ENCODE results near the gene SMOC2. TPM values are rescaled to one million over a fixed set of nuclear protein-coding genes. Genes with fewer than 3 reads are reported as not detected.

The SMOC2 gene
- total and polyA plus RNA-seq, 2 donors from 2014 or later, result 6.5 to 13.1 TPM

DNA sequence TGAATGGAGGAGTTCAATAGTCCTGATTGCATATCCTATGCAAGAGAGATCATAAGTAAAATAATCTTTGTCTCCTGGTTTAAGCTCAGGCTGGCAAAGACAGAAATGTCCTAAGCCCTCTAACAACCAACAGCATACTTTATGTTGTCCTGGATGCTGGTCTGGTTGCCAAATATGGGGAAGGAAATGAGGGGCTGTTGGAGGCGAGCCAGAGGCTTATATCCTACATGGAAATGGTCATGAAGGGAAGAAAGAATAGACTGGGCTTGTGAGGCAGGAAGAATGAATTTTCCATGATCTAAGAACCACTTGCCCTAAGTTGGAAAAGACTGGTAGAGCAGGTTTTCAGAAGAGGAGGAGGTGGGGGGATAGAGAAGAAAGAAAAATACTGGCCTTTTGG lies 237.1 kb downstream of the SMOC2 start:
- intact Hi-C loops (cut with DNase I), result no loop called here
- H3K4me1 ChIP-seq (ENCODE audit: control insufficient read depth in 2 of 3, insufficient read depth in 2 of 3, low read depth in 1 of 3, low read length in 3 of 3), result no peaks in the 10 kb centered on the region

DNA sequence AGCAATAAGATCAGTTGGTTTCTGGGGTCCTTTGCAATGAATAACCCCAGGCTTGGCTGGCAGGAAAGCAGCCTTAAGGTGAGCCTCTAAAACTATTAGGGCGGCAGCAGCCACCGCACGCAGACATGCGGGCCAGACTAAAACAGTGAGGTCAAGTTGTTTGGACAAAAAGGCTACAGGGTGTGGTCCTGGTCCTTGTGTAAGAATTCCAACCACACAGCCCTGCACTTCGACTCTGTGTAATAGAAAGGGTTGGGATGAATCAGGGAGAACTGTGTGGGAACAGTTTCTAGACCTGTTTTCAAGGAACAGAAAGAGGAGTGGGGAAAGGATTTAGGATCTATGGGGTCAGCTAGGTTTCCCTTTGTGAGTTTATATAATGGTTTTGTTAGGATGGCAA lies 237.6 kb downstream of the SMOC2 start:
- no peak overlapping the region for H3K4me3 ChIP-seq (ENCODE audit: low read length in 3 of 3)
- intact Hi-C loops (cut with DNase I), result no loop called here
- no peaks in the 10 kb centered on the region for H3K27me3 ChIP-seq (ENCODE audit: control insufficient read depth, insufficient read depth, low read length)
- H3K9me3 ChIP-seq (ENCODE audit: control insufficient read depth in 2 of 3, insufficient read depth in 1 of 3, low read length in 3 of 3), result no peaks in the 10 kb centered on the region
- no peaks in the 10 kb centered on the region for H3K4me1 ChIP-seq (ENCODE audit: control insufficient read depth in 2 of 3, insufficient read depth in 2 of 3, low read depth in 1 of 3, low read length in 3 of 3)
- TF ChIP-seq, protein P1, sequence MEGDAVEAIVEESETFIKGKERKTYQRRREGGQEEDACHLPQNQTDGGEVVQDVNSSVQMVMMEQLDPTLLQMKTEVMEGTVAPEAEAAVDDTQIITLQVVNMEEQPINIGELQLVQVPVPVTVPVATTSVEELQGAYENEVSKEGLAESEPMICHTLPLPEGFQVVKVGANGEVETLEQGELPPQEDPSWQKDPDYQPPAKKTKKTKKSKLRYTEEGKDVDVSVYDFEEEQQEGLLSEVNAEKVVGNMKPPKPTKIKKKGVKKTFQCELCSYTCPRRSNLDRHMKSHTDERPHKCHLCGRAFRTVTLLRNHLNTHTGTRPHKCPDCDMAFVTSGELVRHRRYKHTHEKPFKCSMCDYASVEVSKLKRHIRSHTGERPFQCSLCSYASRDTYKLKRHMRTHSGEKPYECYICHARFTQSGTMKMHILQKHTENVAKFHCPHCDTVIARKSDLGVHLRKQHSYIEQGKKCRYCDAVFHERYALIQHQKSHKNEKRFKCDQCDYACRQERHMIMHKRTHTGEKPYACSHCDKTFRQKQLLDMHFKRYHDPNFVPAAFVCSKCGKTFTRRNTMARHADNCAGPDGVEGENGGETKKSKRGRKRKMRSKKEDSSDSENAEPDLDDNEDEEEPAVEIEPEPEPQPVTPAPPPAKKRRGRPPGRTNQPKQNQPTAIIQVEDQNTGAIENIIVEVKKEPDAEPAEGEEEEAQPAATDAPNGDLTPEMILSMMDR (IDR thresholded peaks at IDR 0.05; ENCODE audit: borderline replicate concordance, extremely low read depth, insufficient read depth), result no peak
- DNase-seq (no peak), FAIRE-seq (no peak)
- no peak overlapping the region for H3K27ac ChIP-seq (ENCODE audit: low read depth in 2 of 2, low read length in 2 of 2)
- no peak overlapping the region for H3K9ac ChIP-seq (ENCODE audit: low read length in 3 of 3)
- H3K36me3 ChIP-seq (ENCODE audit: control insufficient read depth in 2 of 3, insufficient read depth in 3 of 3, low read length in 3 of 3), result no peaks in the 10 kb centered on the region

More for the DNA sequence above, 237.1 kb downstream of the SMOC2 start:
- H3K9ac ChIP-seq (ENCODE audit: low read length in 3 of 3), result no peak overlapping the region
- no peak overlapping the region for H3K27ac ChIP-seq (ENCODE audit: low read depth in 2 of 2, low read length in 2 of 2)
- TF ChIP-seq, protein P1 (IDR thresholded peaks at IDR 0.05; ENCODE audit: borderline replicate concordance, extremely low read depth, insufficient read depth), result no peak
- no peak for FAIRE-seq
- H3K27me3 ChIP-seq (ENCODE audit: control insufficient read depth, insufficient read depth, low read length), result no peaks in the 10 kb centered on the region
- no peak overlapping the region for H3K4me3 ChIP-seq (ENCODE audit: low read length in 3 of 3)
- H3K9me3 ChIP-seq (ENCODE audit: control insufficient read depth in 2 of 3, insufficient read depth in 1 of 3, low read length in 3 of 3), result no peaks in the 10 kb centered on the region
- no peaks in the 10 kb centered on the region for H3K36me3 ChIP-seq (ENCODE audit: control insufficient read depth in 2 of 3, insufficient read depth in 3 of 3, low read length in 3 of 3)
- peak in 1 of 5 donors; percentile 50 for DNase-seq

DNA sequence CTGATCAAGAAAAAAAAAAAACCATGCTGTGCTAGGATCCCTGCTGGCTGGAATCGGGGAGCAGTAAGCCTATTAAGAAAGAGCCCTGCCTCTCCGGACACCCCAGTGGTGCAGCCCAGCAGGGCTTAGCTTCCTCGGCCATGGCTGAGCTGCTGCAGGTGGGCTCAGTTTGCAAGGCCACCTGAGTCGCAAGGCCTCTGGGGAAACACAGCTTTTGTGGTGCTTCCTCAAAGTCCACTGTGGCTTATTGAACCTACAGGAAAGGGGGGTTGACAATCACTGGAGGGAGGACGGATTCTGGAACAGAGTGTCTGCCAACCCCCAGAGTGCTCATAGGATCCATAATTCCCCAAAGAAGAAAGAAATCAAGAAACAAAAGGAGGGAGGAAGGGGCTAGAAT lies 240.8 kb downstream of the SMOC2 start:
- TF ChIP-seq, protein P1 (IDR thresholded peaks at IDR 0.05; ENCODE audit: borderline replicate concordance, extremely low read depth, insufficient read depth), result no peak
- no peaks in the 10 kb centered on the region for H3K9me3 ChIP-seq (ENCODE audit: control insufficient read depth in 2 of 3, insufficient read depth in 1 of 3, low read length in 3 of 3)
- intact Hi-C loops (cut with DNase I), result no loop called here
- H3K9ac ChIP-seq (ENCODE audit: low read length in 3 of 3), result no peak overlapping the region
- no peak overlapping the region for H3K4me3 ChIP-seq (ENCODE audit: low read length in 3 of 3)
- H3K36me3 ChIP-seq (ENCODE audit: control insufficient read depth in 2 of 3, insufficient read depth in 3 of 3, low read length in 3 of 3), result no peaks in the 10 kb centered on the region
- no peaks in the 10 kb centered on the region for H3K4me1 ChIP-seq (ENCODE audit: control insufficient read depth in 2 of 3, insufficient read depth in 2 of 3, low read depth in 1 of 3, low read length in 3 of 3)
- FAIRE-seq (no peak), DNase-seq (no peak)
- no peak overlapping the region for H3K27ac ChIP-seq (ENCODE audit: low read depth in 2 of 2, low read length in 2 of 2)
- H3K27me3 ChIP-seq (ENCODE audit: control insufficient read depth, insufficient read depth, low read length), result no peaks in the 10 kb centered on the region

DNA sequence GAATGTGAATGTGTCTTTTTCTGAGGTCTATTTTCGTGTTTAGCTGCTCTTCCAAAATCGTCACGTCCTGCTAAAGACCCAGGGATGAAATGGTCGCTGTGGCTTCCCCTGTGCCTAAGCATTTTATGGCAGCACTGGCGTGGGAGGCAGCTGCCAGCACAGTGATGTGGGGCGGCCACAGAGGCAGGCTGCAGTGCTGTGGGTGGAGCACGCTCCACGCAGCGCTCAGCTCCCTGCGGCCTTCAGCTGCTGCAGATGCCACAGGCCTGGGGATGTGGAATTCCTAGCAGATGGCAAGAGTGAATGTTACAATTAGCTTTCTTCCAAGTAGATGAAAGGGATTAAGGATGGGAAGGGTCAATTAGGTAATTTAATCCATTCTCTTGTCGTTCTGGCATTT lies 242.6 kb downstream of the SMOC2 start:
- H3K27ac ChIP-seq (ENCODE audit: low read depth in 2 of 2, low read length in 2 of 2), result no peak overlapping the region
- H3K9me3 ChIP-seq (ENCODE audit: control insufficient read depth in 2 of 3, insufficient read depth in 1 of 3, low read length in 3 of 3), result no peaks in the 10 kb centered on the region
- intact Hi-C loops (cut with DNase I), result no loop called here
- no peak overlapping the region for H3K4me3 ChIP-seq (ENCODE audit: low read length in 3 of 3)
- no peaks in the 10 kb centered on the region for H3K4me1 ChIP-seq (ENCODE audit: control insufficient read depth in 2 of 3, insufficient read depth in 2 of 3, low read depth in 1 of 3, low read length in 3 of 3)
- DNase-seq, result peak in 1 of 5 donors; percentile 54
- no peak for FAIRE-seq
- H3K9ac ChIP-seq (ENCODE audit: low read length in 3 of 3), result no peak overlapping the region
- no peaks in the 10 kb centered on the region for H3K27me3 ChIP-seq (ENCODE audit: control insufficient read depth, insufficient read depth, low read length)
- H3K36me3 ChIP-seq (ENCODE audit: control insufficient read depth in 2 of 3, insufficient read depth in 3 of 3, low read length in 3 of 3), result no peaks in the 10 kb centered on the region
- TF ChIP-seq, protein P1 (IDR thresholded peaks at IDR 0.05; ENCODE audit: borderline replicate concordance, extremely low read depth, insufficient read depth), result no peak
